Endothelial cell of coronary artery (primary cell): ENCODE results near the gene CYLC2. TPM values are rescaled to one million over a fixed set of nuclear protein-coding genes. Genes with fewer than 3 reads are reported as not detected.

Experiments used
- total RNA-seq: library from RNA; depleted of rRNA; stranded (reverse); fragments of >200 nt; gene quantifications from 2 replicates; pipeline ENCODE4 v1.2.3, GENCODE V29; 2014

CYLC2 gene, protein sequence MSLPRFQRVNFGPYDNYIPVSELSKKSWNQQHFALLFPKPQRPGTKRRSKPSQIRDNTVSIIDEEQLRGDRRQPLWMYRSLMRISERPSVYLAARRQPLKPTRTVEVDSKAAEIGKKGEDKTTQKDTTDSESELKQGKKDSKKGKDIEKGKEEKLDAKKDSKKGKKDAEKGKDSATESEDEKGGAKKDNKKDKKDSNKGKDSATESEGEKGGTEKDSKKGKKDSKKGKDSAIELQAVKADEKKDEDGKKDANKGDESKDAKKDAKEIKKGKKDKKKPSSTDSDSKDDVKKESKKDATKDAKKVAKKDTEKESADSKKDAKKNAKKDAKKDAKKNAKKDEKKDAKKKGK
- not detected in 2 replicates for total RNA-seq

GRCh38 chr9:102995033-102995432 lies at the start of gene CYLC2:
CYLC2 (plus strand) TSS chr9:102995333; CDS start chr9:102995381, 48 bp downstream.

